ENCODE data around the gene CCDC74A.

The CCDC74A gene

DNA sequence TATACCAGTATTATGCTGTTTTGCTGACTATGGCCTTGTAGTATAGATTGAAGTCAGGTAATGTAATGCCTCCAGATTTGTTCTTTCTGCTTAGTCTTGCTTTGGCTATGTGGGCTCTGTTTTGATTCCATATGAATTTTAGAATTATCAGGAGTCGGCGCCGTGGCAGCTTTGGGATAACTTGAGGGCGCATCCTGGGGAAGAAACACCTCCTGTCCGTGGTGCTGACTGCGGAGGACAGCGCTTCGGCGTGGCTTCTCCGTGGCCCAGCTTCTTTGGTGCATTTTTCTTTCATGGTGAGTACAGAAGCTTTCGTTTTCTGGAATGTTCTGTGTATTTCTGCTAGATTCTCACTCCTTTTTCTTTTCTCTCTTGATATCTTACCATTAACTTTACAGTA, 25.2 kb downstream of the CCDC74A start:
- H3K4me1 ChIP-seq (ENCODE audit: control insufficient read depth, low read length) = peaks cover 3% of the 10 kb centered on the region; the same call in 1 of the 2 replicates

DNA sequence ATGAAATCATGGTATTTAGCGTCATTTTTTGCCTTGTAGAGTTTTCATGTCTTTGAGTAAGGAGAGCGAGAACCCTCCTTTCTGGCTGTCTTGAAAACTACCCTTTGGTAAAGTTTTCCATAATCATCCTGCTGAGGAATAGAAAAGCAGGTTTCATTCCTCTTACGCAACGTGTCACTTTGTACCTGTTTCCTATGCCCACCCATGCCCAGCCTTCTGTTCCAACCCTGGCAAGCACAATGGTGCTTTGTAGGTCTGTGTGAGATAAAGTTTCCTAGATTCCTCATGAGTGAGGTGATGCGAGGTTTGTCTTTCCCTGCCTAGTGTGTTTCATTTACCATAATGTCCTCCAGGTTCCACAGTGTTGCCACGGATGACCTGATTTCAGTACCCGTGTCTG, 29.3 kb downstream of the CCDC74A start:
- no peak overlapping the region for H3K4me2 ChIP-seq (ENCODE audit: low read length)
- H3K4me1 ChIP-seq (ENCODE audit: control insufficient read depth, low read length) = peaks cover 3% of the 10 kb centered on the region; the same call in 1 of the 2 replicates
- no peaks in the 10 kb centered on the region for H3K9me2 ChIP-seq (replicated peaks; ENCODE audit: control insufficient read depth, low read length)
- H3K27ac ChIP-seq (ENCODE audit: low read depth, low read length) = no peak overlapping the region
- no peaks in the 10 kb centered on the region for H3K9me3 ChIP-seq (ENCODE audit: control insufficient read depth, insufficient read depth, low read length)
- no peaks in the 10 kb centered on the region for H3F3A ChIP-seq (ENCODE audit: control insufficient read depth, insufficient read depth)
- H3K36me3 ChIP-seq (ENCODE audit: control insufficient read depth, low read length) = no peaks in the 10 kb centered on the region
- TF ChIP-seq EZH2phosphoT487 (IDR thresholded peaks at IDR 0.05; ENCODE audit: borderline replicate concordance, low read length) = no peak
- TF ChIP-seq, protein P1, sequence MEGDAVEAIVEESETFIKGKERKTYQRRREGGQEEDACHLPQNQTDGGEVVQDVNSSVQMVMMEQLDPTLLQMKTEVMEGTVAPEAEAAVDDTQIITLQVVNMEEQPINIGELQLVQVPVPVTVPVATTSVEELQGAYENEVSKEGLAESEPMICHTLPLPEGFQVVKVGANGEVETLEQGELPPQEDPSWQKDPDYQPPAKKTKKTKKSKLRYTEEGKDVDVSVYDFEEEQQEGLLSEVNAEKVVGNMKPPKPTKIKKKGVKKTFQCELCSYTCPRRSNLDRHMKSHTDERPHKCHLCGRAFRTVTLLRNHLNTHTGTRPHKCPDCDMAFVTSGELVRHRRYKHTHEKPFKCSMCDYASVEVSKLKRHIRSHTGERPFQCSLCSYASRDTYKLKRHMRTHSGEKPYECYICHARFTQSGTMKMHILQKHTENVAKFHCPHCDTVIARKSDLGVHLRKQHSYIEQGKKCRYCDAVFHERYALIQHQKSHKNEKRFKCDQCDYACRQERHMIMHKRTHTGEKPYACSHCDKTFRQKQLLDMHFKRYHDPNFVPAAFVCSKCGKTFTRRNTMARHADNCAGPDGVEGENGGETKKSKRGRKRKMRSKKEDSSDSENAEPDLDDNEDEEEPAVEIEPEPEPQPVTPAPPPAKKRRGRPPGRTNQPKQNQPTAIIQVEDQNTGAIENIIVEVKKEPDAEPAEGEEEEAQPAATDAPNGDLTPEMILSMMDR (IDR thresholded peaks at IDR 0.05; ENCODE audit: low read depth, low read length, poor library complexity, severe bottlenecking) = no peak
- no peaks in the 10 kb centered on the region for H4K20me1 ChIP-seq (ENCODE audit: control insufficient read depth, insufficient read depth, low read depth, low read length)
- no peaks in the 10 kb centered on the region for H3K79me2 ChIP-seq (ENCODE audit: control insufficient read depth, low read length)
- no peak overlapping the region for H3K4me3 ChIP-seq (ENCODE audit: low read length)
- no peaks in the 10 kb centered on the region for H3K27me3 ChIP-seq (ENCODE audit: control insufficient read depth, low read length)

More for the DNA sequence above, 25.2 kb downstream of the CCDC74A start:
- Histone ChIP-seq H3K4me3 (ENCODE audit: low read length) (no peak overlapping the region), H3K4me2 (ENCODE audit: low read length) (no peak overlapping the region), H3K36me3 (ENCODE audit: control insufficient read depth, low read length) (no peaks in the 10 kb centered on the region), H3K27me3 (ENCODE audit: control insufficient read depth, low read length) (no peaks in the 10 kb centered on the region), H3F3A (ENCODE audit: control insufficient read depth, insufficient read depth) (peaks cover 3% of the 10 kb centered on the region; the same call in 1 of the 2 replicates), H3K27ac (ENCODE audit: low read depth, low read length) (no peak overlapping the region), H4K20me1 (ENCODE audit: control insufficient read depth, insufficient read depth, low read depth, low read length) (no peaks in the 10 kb centered on the region), H3K79me2 (ENCODE audit: control insufficient read depth, low read length) (no peaks in the 10 kb centered on the region), H3K9me3 (ENCODE audit: control insufficient read depth, insufficient read depth, low read length) (no peaks in the 10 kb centered on the region), H3K9me2 (replicated peaks; ENCODE audit: control insufficient read depth, low read length) (no peaks in the 10 kb centered on the region)
- TF ChIP-seq, protein P1 (IDR thresholded peaks at IDR 0.05; ENCODE audit: low read depth, low read length, poor library complexity, severe bottlenecking) = no peak
- no peak for TF ChIP-seq EZH2phosphoT487 (IDR thresholded peaks at IDR 0.05; ENCODE audit: borderline replicate concordance, low read length)

DNA sequence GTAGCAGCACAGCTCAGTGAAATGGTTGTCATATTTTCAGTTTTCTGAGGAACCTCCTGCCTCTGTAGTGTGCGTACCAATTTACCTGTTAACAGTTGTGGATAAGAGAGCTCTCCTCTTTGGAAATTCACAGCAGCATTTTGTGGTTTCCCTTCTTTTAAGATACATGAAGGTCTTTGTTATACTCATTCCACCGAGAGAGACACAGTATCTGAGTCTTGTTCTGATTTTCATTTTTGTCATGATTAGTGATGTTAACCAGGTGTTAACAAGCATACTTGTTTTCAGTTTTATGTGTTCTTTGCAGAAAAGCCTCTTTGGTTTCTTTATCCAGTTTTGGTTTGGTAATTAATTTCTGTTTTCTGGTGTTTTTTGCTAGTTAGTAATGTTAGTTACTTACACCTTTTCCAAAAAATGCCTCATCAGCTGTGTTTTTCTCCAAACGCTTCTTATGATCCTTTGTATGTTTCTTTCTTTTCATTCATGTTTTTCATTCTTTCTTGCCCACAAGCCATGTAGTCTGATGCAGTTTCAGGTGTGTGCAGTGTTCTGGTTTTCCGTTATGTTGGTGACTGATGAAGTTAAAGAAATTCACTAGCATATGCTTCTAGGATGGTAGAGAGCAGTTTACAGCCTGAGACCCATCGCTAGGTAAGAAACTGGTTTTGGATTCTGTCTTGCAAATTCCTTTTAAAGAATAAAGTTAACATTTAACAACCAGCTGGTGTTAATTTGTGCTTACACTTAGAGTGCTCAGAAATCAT, 30.1 kb downstream of the CCDC74A start:
- no peaks in the 10 kb centered on the region for H3F3A ChIP-seq (ENCODE audit: control insufficient read depth, insufficient read depth)
- no peaks in the 10 kb centered on the region for H4K20me1 ChIP-seq (ENCODE audit: control insufficient read depth, insufficient read depth, low read depth, low read length)
- H3K9me2 ChIP-seq (replicated peaks; ENCODE audit: control insufficient read depth, low read length) = no peaks in the 10 kb centered on the region
- no peak overlapping the region for H3K4me3 ChIP-seq (ENCODE audit: low read length)
- no peaks in the 10 kb centered on the region for H3K9me3 ChIP-seq (ENCODE audit: control insufficient read depth, insufficient read depth, low read length)
- TF ChIP-seq, protein P1 (IDR thresholded peaks at IDR 0.05; ENCODE audit: low read depth, low read length, poor library complexity, severe bottlenecking) = no peak
- TF ChIP-seq EZH2phosphoT487 (IDR thresholded peaks at IDR 0.05; ENCODE audit: borderline replicate concordance, low read length) = no peak
- no peaks in the 10 kb centered on the region for H3K36me3 ChIP-seq (ENCODE audit: control insufficient read depth, low read length)
- no peaks in the 10 kb centered on the region for H3K27me3 ChIP-seq (ENCODE audit: control insufficient read depth, low read length)
- no peaks in the 10 kb centered on the region for H3K79me2 ChIP-seq (ENCODE audit: control insufficient read depth, low read length)
- no peak overlapping the region for H3K4me2 ChIP-seq (ENCODE audit: low read length)
- peaks cover 3% of the 10 kb centered on the region; the same call in 1 of the 2 replicates for H3K4me1 ChIP-seq (ENCODE audit: control insufficient read depth, low read length)
- H3K27ac ChIP-seq (ENCODE audit: low read depth, low read length) = no peak overlapping the region

Data from DOHH2 (cell line).